Mammary microvascular endothelial cell (primary cell): ENCODE results near the gene RAB11FIP3. TPM values are rescaled to one million over a fixed set of nuclear protein-coding genes. Genes with fewer than 3 reads are reported as not detected.

Source experiments
- total RNA-seq: library from RNA; depleted of rRNA; stranded (reverse); fragments of >200 nt; gene quantifications from 2 replicates; pipeline ENCODE4 v1.2.3, GENCODE V29; 2015

The RAB11FIP3 gene
- 34.9 and 42.6 TPM in 2 replicates for total RNA-seq

DNA sequence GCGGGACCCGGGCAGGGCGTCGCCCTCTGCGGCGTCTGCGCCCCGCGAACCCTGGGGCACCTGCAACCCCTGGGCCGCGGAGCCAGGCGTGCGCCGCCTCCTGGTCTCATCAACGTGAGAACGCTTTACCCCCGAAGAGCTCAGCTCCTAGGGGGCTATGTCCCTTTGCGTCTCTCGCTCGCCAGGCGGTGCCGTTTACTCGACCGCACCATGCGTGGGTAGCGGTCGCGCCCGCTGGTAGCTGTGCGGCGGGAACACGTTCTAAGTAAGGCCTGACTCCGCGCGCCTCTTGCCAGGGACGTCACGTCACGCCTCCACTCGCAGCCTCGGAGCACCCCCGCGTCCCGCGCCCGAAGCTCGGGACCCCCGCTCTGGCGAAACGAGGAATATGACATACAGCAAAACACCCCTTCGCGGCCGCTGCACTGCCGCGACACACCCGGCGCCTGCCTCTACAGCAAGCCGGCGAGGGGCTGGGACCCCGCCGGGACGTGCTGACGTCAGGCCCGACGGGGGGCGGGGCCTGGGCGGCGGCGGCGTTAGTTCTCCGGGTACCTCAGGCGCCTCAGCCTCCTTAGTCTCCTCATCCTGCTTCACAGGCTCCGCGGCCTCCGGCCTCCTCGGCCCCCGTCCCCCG lies at the start of gene RAB11FIP3:
RAB11FIP3 (plus strand) TSS at position 568 of the 637 bp plus-strand sequence. CDS start 358 bp downstream, outside the sequence.

DNA sequence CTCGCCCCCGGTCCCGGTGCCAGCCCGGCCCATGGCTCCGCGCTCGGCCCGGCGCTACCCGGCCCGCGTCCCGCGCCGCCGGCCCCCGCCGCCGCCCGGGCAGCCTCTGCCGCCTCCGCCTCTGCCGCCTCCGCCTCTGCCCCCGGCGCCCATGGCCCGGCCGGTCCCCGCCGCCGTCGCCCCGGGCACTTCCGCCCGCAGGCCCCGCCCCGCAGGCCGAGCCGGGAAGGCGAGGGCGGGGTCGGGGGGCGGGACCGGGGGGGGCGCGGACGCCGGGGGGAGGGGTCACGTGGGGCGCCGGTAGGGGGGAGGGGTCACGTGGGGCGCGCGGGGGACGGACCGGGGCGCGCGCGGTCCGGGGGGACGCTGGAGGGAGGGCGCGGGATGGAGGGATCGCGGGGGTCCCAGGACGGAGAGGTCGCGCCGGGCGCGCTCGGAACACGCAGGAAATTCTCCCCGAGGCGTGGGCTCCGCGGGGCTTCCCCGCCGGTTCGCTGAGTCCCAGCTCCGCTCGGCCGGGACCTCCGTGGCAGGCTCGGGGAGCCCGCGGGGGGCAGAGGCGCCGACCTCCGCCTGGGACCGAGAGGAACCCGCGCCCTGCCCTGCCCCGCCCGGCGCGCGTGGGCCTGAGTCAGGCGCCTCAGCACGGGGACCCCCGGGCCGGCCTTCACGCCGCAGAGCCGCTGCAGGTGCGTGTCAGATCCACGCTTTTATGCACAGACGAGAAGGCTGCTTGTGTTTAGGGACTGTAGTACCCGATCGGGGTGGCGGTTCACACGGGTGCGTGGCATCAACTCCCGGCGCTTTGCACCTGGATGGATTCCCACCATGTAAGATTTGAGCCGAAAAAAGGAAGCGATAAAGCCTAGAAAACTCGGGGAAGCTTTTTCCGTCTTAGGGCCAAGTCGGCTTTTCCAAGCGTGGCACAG lies 43.4 kb upstream of the RAB11FIP3 start, which contains the start of gene PGAP6:
PGAP6 (minus strand) TSS at position 190 of the 929 bp plus-strand sequence; CDS start at position 33, 157 bp downstream.

GRCh38 chr16:397135-397661 lies 28.3 kb upstream of the RAB11FIP3 start, which contains the start of gene NME4:
TSS of gene NME4 (plus strand) at chr16:397199. CDS start at chr16:397223, 24 bp downstream.

DNA sequence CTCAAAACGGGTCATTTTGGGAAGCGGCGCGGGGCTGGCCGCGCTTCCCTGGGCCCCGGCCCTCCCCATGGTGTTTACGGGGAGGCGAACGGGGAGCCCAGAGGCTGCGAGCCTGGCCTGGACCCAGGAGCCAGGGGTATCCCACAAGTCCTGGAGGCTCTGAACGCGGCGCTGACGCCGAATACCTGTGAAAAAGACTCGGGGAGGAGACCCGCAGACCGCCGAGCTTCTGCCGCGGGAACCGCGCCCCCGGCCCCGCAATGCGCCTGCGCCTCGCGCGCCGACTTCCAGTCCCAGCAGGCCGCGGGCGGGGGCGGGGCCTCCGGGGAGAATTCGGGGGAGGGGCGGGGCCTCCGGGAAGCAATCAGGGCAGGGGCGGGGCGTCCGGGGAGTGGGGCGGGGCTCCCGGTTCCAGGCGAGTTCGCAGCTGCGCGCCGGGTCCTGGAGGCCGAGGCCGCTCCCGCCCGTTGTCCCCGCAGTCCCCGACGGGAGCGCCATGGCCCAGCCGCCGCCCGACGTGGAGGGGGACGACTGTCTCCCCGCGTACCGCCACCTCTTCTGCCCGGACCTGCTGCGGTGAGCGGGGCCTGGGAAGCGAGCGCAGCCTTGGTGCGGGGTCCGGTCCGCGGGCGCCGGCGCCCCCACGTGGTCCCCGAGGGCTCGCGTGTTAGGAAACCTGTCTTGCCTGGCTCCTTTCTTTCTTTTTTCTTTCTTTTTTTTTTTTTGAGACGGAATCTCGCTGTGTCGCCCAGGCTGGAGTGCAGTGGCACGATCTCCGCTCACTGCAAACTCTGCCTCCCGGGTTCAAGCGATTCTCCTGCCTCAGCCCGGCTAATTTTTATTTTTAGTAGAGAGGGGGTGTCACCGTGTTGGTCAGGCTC lies 23.7 kb upstream of the RAB11FIP3 start, which contains the start of gene DECR2:
DECR2 (plus strand) TSS at position 418 of the 881 bp plus-strand sequence; CDS start at position 497, 79 bp downstream.

GRCh38 chr16:527015-527903 lies 101.8 kb downstream of the RAB11FIP3 start, which contains the start of gene CAPN15:
TSS of gene CAPN15 (plus strand) at chr16:527712. CDS start at chr16:546839, 19,127 bp downstream.

DNA sequence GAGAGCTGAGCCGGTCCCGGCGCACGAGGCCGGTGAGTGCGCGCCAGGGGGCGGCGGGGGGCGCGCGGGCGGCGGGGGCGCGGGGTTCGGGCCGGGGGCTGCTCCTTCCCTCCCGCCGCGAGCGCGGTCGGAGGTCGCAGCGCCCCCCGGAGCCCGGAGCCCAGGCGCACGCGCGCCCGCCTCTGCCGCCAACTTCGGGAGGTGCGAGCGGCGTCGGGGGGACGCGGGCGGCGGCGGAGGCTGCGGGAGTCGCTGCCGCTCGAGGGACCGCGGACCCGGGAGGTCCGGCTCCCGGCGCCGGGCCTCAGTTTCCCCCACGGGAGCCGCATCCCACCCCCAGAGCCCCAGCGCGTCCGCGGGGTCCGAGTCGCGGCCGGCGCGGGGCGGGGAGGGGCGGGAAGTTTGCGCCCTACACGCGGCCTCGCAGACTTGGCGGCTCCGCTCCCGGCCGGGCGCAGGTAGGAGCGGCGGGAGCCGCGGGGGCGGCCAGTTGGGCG lies 134.8 kb downstream of the RAB11FIP3 start, which contains the start of gene PRR35:
PRR35 (plus strand) TSS at position 191 of the 497 bp plus-strand sequence. CDS start 2,901 bp downstream, outside the sequence.

DNA sequence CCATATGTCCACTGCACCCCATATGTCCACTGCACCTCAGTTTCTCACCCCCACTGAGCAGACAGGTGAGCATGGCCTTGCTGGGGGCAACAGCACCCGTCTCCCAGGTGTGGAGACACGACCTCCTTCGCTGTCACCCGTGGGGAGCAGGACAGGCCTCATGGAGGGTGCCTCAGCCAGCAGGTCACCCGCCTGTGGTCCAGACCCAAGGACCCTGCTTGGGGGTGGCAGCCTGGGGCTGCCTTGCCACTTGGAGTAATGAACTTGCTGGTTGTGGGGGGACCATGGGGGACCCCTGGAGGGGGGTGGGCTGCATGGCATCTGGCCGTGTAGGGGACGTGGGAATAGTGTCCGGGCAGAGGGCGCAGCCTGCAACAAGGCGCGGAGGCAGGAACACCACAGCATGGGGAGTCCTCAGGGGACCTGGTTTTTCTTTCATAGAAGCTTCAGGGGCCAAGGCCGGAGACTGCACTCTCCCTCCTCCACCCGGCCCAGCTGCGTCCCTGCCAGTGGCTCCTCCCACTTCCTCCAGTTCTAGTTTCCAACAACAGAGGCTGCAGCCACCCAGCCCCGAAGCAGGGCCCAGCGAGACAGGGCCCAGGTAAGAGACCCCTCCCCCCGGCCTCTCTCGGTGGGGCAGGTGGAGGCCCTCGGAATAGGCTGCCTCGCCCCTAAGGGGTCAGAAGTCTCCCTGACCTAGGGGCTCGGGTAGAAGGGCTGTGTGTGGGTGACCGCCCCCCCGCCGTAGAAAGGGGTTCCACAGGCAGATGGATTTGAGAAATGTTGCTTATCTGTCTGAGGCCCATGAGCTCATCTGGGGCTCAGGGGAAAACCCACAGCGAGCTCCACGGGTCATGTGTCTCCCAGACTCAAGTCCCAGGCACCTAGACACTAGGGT lies 141.3 kb downstream of the RAB11FIP3 start, which contains the start of gene NHLRC4:
NHLRC4 (plus strand) TSS at position 531 of the 898 bp plus-strand sequence. CDS start 1,043 bp downstream, outside the sequence.

GRCh38 chr16:569445-570254 lies 144.2 kb downstream of the RAB11FIP3 start, which contains the start of gene PIGQ:
TSS of gene PIGQ (plus strand) at chr16:569968. CDS start at chr16:574075, 4,107 bp downstream.

Other genes with a start within 250 kb of the RAB11FIP3 start
- gene HBA1, start 249.0 kb upstream of the RAB11FIP3 start, total RNA-seq = not detected in 2 replicates
- gene HBQ1, start 245.2 kb upstream of the RAB11FIP3 start, total RNA-seq = not detected in 2 replicates
- 30.8 and 35.3 TPM in 2 replicates for gene LUC7L, start 196.2 kb upstream of the RAB11FIP3 start, total RNA-seq
- gene FAM234A, start 190.8 kb upstream of the RAB11FIP3 start, total RNA-seq = 53.7 and 82.6 TPM in 2 replicates
- 0.25 and 1.1 TPM in 2 replicates for gene RGS11, start 149.7 kb upstream of the RAB11FIP3 start, total RNA-seq
- 0.20 and 2.0 TPM in 2 replicates for gene ARHGDIG, start 145.1 kb upstream of the RAB11FIP3 start, total RNA-seq
- 0.07 TPM in 1 of 2 replicates, not detected in the other for gene PDIA2, start 142.5 kb upstream of the RAB11FIP3 start, total RNA-seq
- gene AXIN1, start 72.9 kb upstream of the RAB11FIP3 start, total RNA-seq = 19.2 and 23.7 TPM in 2 replicates
- gene MRPL28, start 55.1 kb upstream of the RAB11FIP3 start, total RNA-seq = 146 and 154 TPM in 2 replicates
- gene PGAP6, start 43.7 kb upstream of the RAB11FIP3 start, total RNA-seq = 55.5 and 64.6 TPM in 2 replicates
- 125 and 136 TPM in 2 replicates for gene NME4, start 28.4 kb upstream of the RAB11FIP3 start, total RNA-seq
- gene DECR2, start 23.8 kb upstream of the RAB11FIP3 start, total RNA-seq = 27.5 and 30.7 TPM in 2 replicates
- gene CAPN15, start 102.1 kb downstream of the RAB11FIP3 start, total RNA-seq = 51.1 and 58.2 TPM in 2 replicates
- not detected in 2 replicates for gene PRR35, start 134.7 kb downstream of the RAB11FIP3 start, total RNA-seq
- gene NHLRC4, start 141.4 kb downstream of the RAB11FIP3 start, total RNA-seq = 0.59 and 0.67 TPM in 2 replicates
- gene PIGQ, start 144.3 kb downstream of the RAB11FIP3 start, total RNA-seq = 25.9 and 26.0 TPM in 2 replicates
- gene RAB40C, start 164.4 kb downstream of the RAB11FIP3 start, total RNA-seq = 14.0 and 19.3 TPM in 2 replicates
- 0.10 TPM in 1 of 2 replicates, not detected in the other for gene WFIKKN1, start 205.3 kb downstream of the RAB11FIP3 start, total RNA-seq
- 146 and 160 TPM in 2 replicates for gene METTL26, start 210.7 kb downstream of the RAB11FIP3 start, total RNA-seq
- gene MCRIP2, start 216.2 kb downstream of the RAB11FIP3 start, total RNA-seq = 27.6 and 35.6 TPM in 2 replicates
- 6.9 and 10.6 TPM in 2 replicates for gene WDR90, start 223.7 kb downstream of the RAB11FIP3 start, total RNA-seq
- gene RHOT2, start 242.5 kb downstream of the RAB11FIP3 start, total RNA-seq = 39.1 and 50.4 TPM in 2 replicates